ENCODE results near the gene ASTL. TPM values are rescaled to one million over a fixed set of nuclear protein-coding genes. Genes with fewer than 3 reads are reported as not detected.

Gene ASTL
- total RNA-seq, 1 experiment from 2014 or later = not detected

GRCh38 chr2:96134421-96134820 is 3.9 kb downstream of the ASTL start:
- ChIA-PET POLR2A (ENCODE audit: unreplicated experiment) (no interaction called here), CTCF (no interaction called here)
- Histone ChIP-seq H3K9me3 (ENCODE audit: low read length) (no peaks in the 10 kb centered on the region), H3K4me1 (ENCODE audit: insufficient read depth, low read length) (peaks cover 8% of the 10 kb centered on the region), H3K79me2 (ENCODE audit: low read length) (no peaks in the 10 kb centered on the region), H3K4me2 (ENCODE audit: low read length) (no peak overlapping the region), H2AFZ (ENCODE audit: low read length) (no peak overlapping the region), H3F3A (ENCODE audit: low read length, unreplicated experiment) (no peaks in the 10 kb centered on the region), H3K9me2 (replicated peaks; ENCODE audit: low read length) (no peaks in the 10 kb centered on the region), H4K20me1 (ENCODE audit: low read length) (no peaks in the 10 kb centered on the region), H3K4me3 (ENCODE audit: low read length) (no peak overlapping the region), H3K36me3 (ENCODE audit: low read depth, low read length) (no peaks in the 10 kb centered on the region), H3K9ac (ENCODE audit: low read length) (no peak overlapping the region), H3K27ac (ENCODE audit: low read length) (no peak overlapping the region), H3K27me3 (ENCODE audit: low read length) (no peaks in the 10 kb centered on the region)
- ATAC-seq (no peak), DNase-seq (no peak)
- TF ChIP-seq EZH2 (IDR thresholded peaks at IDR 0.05; ENCODE audit: low read length, unreplicated experiment) = no peak
- no peak for TF ChIP-seq CTCF (conservative IDR thresholded peaks at IDR 0.05; ENCODE audit: low read depth, low read length)
- TF ChIP-seq EZH2phosphoT487 (IDR thresholded peaks at IDR 0.05; ENCODE audit: borderline replicate concordance, low read length) = no peak
- intact Hi-C loops (cut with micrococcal nuclease) = no loop called here
- BruUV-seq (replicated peaks) = no TSS peak

GRCh38 chr2:96131813-96132745 is 6.2 kb downstream of the ASTL start:
- Histone ChIP-seq H3K27ac (ENCODE audit: low read length) (no peak overlapping the region), H3K4me2 (ENCODE audit: low read length) (no peak overlapping the region), H2AFZ (ENCODE audit: low read length) (no peak overlapping the region), H3K36me3 (ENCODE audit: low read depth, low read length) (no peaks in the 10 kb centered on the region), H3K9me3 (ENCODE audit: low read length) (no peaks in the 10 kb centered on the region), H3K4me3 (ENCODE audit: low read length) (no peak overlapping the region), H3K4me1 (ENCODE audit: insufficient read depth, low read length) (peaks cover 3% of the 10 kb centered on the region; the same call in 1 of the 2 replicates), H4K20me1 (ENCODE audit: low read length) (no peaks in the 10 kb centered on the region), H3K9me2 (replicated peaks; ENCODE audit: low read length) (no peaks in the 10 kb centered on the region), H3F3A (ENCODE audit: low read length, unreplicated experiment) (no peaks in the 10 kb centered on the region), H3K27me3 (ENCODE audit: low read length) (no peaks in the 10 kb centered on the region), H3K79me2 (ENCODE audit: low read length) (no peaks in the 10 kb centered on the region), H3K9ac (ENCODE audit: low read length) (no peak overlapping the region)
- BruUV-seq (replicated peaks) = no TSS peak
- ChIA-PET CTCF (no interaction called here), POLR2A (ENCODE audit: unreplicated experiment) (no interaction called here)
- DNase-seq (no peak), ATAC-seq (no peak)
- TF ChIP-seq CTCF (conservative IDR thresholded peaks at IDR 0.05; ENCODE audit: low read depth, low read length) (no peak), EZH2phosphoT487 (IDR thresholded peaks at IDR 0.05; ENCODE audit: borderline replicate concordance, low read length) (no peak), EZH2 (IDR thresholded peaks at IDR 0.05; ENCODE audit: low read length, unreplicated experiment) (no peak)
- intact Hi-C loops (cut with micrococcal nuclease) = no loop called here

Data from PC-3 (cell line).